ENCODE measurements around the gene HMCN2. TPM values are rescaled to one million over a fixed set of nuclear protein-coding genes. Genes with fewer than 3 reads are reported as not detected.

HMCN2 gene
- total and polyA plus RNA-seq, 5 donors from 2014 or later, result not detected

GRCh38 chr9:130299785-130300615 lies 34.4 kb downstream of the HMCN2 start:
- H3K4me1 ChIP-seq (ENCODE audit: control insufficient read depth, insufficient read depth, low read length, poor library complexity, severe bottlenecking), result no peaks in the 10 kb centered on the region
- DNase-seq, result no peak
- no peaks in the 10 kb centered on the region for H3K27me3 ChIP-seq (ENCODE audit: control insufficient read depth, insufficient read depth, low read length)
- H3K27ac Mint-ChIP-seq, result no peak overlapping the region
- ATAC-seq (ENCODE audit: low read depth in 2 of 2), result no peak
- H3K36me3 Mint-ChIP-seq, result no peaks in the 10 kb centered on the region
- H3K9me3 ChIP-seq (ENCODE audit: control insufficient read depth in 2 of 2, low read length in 2 of 2), result no peaks in the 10 kb centered on the region
- peaks cover 3% of the 10 kb centered on the region for H3K27me3 Mint-ChIP-seq
- H3K9me3 Mint-ChIP-seq, result peaks cover 0 to 5% (median 0%) of the 10 kb centered on the region in 7 donors
- no peaks in the 10 kb centered on the region for H3K36me3 ChIP-seq (ENCODE audit: control insufficient read depth, insufficient read depth, low read length)
- no peaks in the 10 kb centered on the region for H3K4me1 Mint-ChIP-seq
- H3K4me3 Mint-ChIP-seq, result no peak overlapping the region
- H3K27ac ChIP-seq (ENCODE audit: insufficient read depth, low read length, poor library complexity, severe bottlenecking), result no peak overlapping the region
- no peak overlapping the region for H3K4me3 ChIP-seq (ENCODE audit: low read depth, low read length)

DNA sequence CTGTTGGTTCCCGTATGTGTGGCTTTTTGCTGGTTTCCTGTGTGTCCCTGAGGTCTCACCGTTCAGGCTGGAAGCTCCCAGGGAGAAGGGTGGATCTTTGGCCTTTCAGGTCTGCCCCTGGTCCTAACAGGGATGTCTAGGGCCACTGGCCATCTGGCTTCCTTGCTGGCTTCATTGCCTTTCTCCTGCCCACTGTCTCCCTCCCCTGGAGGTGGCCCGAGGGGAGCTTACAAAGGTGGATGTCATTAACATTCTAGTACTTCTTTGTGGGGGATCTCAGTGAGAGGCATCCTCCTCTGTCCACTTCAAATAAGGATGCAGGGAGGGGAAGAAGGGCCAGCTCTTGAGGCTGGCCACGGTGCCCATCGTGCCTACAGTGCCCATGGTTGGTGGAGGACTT lies 35.2 kb downstream of the HMCN2 start:
- DNase-seq, result no peak
- H3K4me1 Mint-ChIP-seq, result no peaks in the 10 kb centered on the region

GRCh38 chr9:130301483-130302286 lies 36.1 kb downstream of the HMCN2 start:
- no peak for DNase-seq
- H3K27me3 ChIP-seq (ENCODE audit: control insufficient read depth, insufficient read depth, low read length), result no peaks in the 10 kb centered on the region
- Mint-ChIP-seq H3K36me3 (no peaks in the 10 kb centered on the region), H3K4me1 (no peaks in the 10 kb centered on the region), H3K4me3 (no peak overlapping the region), H3K27ac (no peak overlapping the region), H3K9me3 (peaks cover 0 to 5% (median 0%) of the 10 kb centered on the region in 7 donors), H3K27me3 (peaks cover 5% of the 10 kb centered on the region)
- ATAC-seq (ENCODE audit: low read depth in 2 of 2), result no peak
- no peak overlapping the region for H3K4me3 ChIP-seq (ENCODE audit: low read depth, low read length)
- H3K36me3 ChIP-seq (ENCODE audit: control insufficient read depth, insufficient read depth, low read length), result no peaks in the 10 kb centered on the region
- no peaks in the 10 kb centered on the region for H3K4me1 ChIP-seq (ENCODE audit: control insufficient read depth, insufficient read depth, low read length, poor library complexity, severe bottlenecking)
- H3K9me3 ChIP-seq (ENCODE audit: control insufficient read depth in 2 of 2, low read length in 2 of 2), result no peaks in the 10 kb centered on the region
- no peak overlapping the region for H3K27ac ChIP-seq (ENCODE audit: insufficient read depth, low read length, poor library complexity, severe bottlenecking)

More for the DNA sequence above, 35.2 kb downstream of the HMCN2 start:
- H3K9me3 Mint-ChIP-seq, result peaks cover 0 to 5% (median 0%) of the 10 kb centered on the region in 7 donors
- Histone ChIP-seq H3K4me1 (ENCODE audit: control insufficient read depth, insufficient read depth, low read length, poor library complexity, severe bottlenecking) (no peaks in the 10 kb centered on the region), H3K36me3 (ENCODE audit: control insufficient read depth, insufficient read depth, low read length) (no peaks in the 10 kb centered on the region), H3K27me3 (ENCODE audit: control insufficient read depth, insufficient read depth, low read length) (no peaks in the 10 kb centered on the region), H3K27ac (ENCODE audit: insufficient read depth, low read length, poor library complexity, severe bottlenecking) (no peak overlapping the region), H3K9me3 (ENCODE audit: control insufficient read depth in 2 of 2, low read length in 2 of 2) (no peaks in the 10 kb centered on the region), H3K4me3 (ENCODE audit: low read depth, low read length) (no peak overlapping the region)
- ATAC-seq (ENCODE audit: low read depth in 2 of 2), result no peak
- H3K36me3 Mint-ChIP-seq, result no peaks in the 10 kb centered on the region
- peak overlapping the region in 1 of 3 donors; percentile 38 for H3K27ac Mint-ChIP-seq
- H3K4me3 Mint-ChIP-seq, result no peak overlapping the region
- peaks cover 5% of the 10 kb centered on the region for H3K27me3 Mint-ChIP-seq

DNA sequence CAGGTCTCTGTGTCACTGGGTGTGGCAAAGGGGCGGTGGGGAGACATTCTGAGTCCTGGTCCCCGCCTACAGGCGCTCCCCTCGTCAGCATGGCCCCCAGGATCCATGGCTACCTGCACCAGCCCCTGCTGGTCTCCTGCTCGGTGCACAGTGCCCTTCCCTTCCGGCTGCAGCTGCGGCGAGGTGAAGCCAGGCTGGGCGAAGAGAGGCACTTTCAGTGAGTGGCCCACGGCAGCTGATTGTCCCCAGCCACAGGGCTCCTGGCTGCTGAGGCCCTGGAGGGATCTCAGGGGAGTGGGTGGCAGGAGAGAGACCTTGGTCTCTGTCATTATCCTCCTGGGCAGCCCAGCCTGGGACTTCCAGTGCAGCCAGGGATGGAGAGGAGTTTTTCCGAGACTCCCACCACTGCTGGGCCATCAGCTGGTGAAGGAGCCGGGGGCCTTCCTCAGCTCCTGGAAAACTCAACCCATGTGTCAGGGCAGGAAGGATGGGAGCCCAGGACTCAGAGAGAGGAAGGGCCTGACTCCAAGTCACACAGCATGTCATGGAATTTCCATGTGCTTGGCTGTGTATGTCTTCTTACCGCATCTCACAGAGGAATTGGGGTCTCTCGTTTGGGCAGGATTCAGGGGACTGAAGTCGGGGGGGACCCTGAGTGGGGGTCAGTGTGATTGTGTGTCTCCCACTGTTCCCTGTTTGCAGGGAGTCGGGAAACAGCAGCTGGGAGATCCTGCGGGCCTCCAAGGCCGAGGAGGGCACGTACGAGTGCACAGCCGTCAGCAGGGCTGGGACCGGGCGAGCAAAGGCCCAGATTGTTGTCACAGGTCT lies 37.4 kb downstream of the HMCN2 start:
- H3K27ac Mint-ChIP-seq, result no peak overlapping the region
- H3K9me3 Mint-ChIP-seq, result peaks cover 0 to 5% (median 0%) of the 10 kb centered on the region in 7 donors

DNA sequence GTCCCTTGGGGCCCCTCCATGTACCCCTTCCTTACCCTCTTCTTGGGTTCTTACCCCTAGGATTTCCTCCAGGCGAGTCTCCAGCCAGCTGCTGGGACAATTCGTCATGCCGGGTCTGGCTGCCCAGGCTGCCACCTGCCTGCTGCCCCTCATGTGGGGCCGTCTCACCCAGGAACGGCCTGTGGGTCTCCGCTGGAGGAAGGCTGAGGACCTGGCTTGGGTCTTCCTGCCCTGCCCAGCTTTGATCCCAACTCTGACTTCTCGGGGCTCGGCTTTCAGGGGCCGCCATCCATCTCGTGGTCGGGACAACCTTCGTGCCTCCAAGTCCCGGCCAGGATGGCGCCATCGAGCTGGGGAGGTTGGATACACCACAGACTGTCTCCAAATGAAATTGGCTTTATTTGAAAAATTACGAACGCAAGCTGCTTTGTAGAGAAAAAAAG lies 38.1 kb downstream of the HMCN2 start:
- DNase-seq (no peak), ATAC-seq (ENCODE audit: low read depth in 2 of 2) (no peak)
- no peaks in the 10 kb centered on the region for H3K36me3 ChIP-seq (ENCODE audit: control insufficient read depth, insufficient read depth, low read length)
- Mint-ChIP-seq H3K36me3 (no peaks in the 10 kb centered on the region), H3K27ac (peak overlapping the region in 1 of 3 donors; percentile 20), H3K4me3 (no peak overlapping the region), H3K4me1 (no peaks in the 10 kb centered on the region), H3K9me3 (peaks cover 0 to 5% (median 0%) of the 10 kb centered on the region in 7 donors), H3K27me3 (peaks cover 5% of the 10 kb centered on the region)
- H3K4me1 ChIP-seq (ENCODE audit: control insufficient read depth, insufficient read depth, low read length, poor library complexity, severe bottlenecking), result no peaks in the 10 kb centered on the region
- no peak overlapping the region for H3K4me3 ChIP-seq (ENCODE audit: low read depth, low read length)
- no peak overlapping the region for H3K27ac ChIP-seq (ENCODE audit: insufficient read depth, low read length, poor library complexity, severe bottlenecking)
- no peaks in the 10 kb centered on the region for H3K27me3 ChIP-seq (ENCODE audit: control insufficient read depth, insufficient read depth, low read length)
- H3K9me3 ChIP-seq (ENCODE audit: control insufficient read depth in 2 of 2, low read length in 2 of 2), result no peaks in the 10 kb centered on the region

More for the DNA sequence above, 37.4 kb downstream of the HMCN2 start:
- Histone ChIP-seq H3K4me3 (ENCODE audit: low read depth, low read length) (no peak overlapping the region), H3K27me3 (ENCODE audit: control insufficient read depth, insufficient read depth, low read length) (no peaks in the 10 kb centered on the region), H3K9me3 (ENCODE audit: control insufficient read depth in 2 of 2, low read length in 2 of 2) (no peaks in the 10 kb centered on the region), H3K27ac (ENCODE audit: insufficient read depth, low read length, poor library complexity, severe bottlenecking) (no peak overlapping the region), H3K4me1 (ENCODE audit: control insufficient read depth, insufficient read depth, low read length, poor library complexity, severe bottlenecking) (no peaks in the 10 kb centered on the region), H3K36me3 (ENCODE audit: control insufficient read depth, insufficient read depth, low read length) (no peaks in the 10 kb centered on the region)
- Mint-ChIP-seq H3K4me3 (no peak overlapping the region), H3K36me3 (no peaks in the 10 kb centered on the region), H3K27me3 (peaks cover 5% of the 10 kb centered on the region), H3K4me1 (no peaks in the 10 kb centered on the region)
- no peak for ATAC-seq (ENCODE audit: low read depth in 2 of 2)
- DNase-seq, result no peak

DNA sequence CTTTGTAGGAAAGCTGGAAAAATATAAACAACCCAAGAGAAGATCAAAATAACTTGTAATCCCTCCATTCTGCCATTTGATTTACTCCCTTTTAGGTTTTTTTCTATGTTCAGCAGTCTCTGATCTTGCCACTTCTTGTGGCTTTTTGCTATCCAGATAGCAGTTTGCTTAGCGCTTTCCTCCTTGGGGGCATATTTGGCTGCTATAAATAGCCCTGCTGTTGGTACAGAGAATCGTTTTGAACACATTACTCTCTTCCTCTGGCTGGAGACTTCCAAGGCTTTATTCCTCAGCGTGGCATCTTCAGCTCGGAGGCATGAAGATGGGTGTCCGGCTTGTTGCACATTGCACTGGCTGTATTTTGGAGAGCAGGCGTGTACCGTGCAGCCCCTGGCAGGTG lies 38.6 kb downstream of the HMCN2 start:
- Histone ChIP-seq H3K36me3 (ENCODE audit: control insufficient read depth, insufficient read depth, low read length) (no peaks in the 10 kb centered on the region), H3K9me3 (ENCODE audit: control insufficient read depth in 2 of 2, low read length in 2 of 2) (no peaks in the 10 kb centered on the region), H3K4me3 (ENCODE audit: low read depth, low read length) (no peak overlapping the region), H3K27ac (ENCODE audit: insufficient read depth, low read length, poor library complexity, severe bottlenecking) (no peak overlapping the region), H3K4me1 (ENCODE audit: control insufficient read depth, insufficient read depth, low read length, poor library complexity, severe bottlenecking) (no peaks in the 10 kb centered on the region), H3K27me3 (ENCODE audit: control insufficient read depth, insufficient read depth, low read length) (no peaks in the 10 kb centered on the region)
- peaks cover 0 to 5% (median 0%) of the 10 kb centered on the region in 7 donors for H3K9me3 Mint-ChIP-seq
- no peak for DNase-seq
- no peaks in the 10 kb centered on the region for H3K4me1 Mint-ChIP-seq
- H3K27me3 Mint-ChIP-seq, result peaks cover 5% of the 10 kb centered on the region
- H3K27ac Mint-ChIP-seq, result no peak overlapping the region
- no peaks in the 10 kb centered on the region for H3K36me3 Mint-ChIP-seq
- no peak for ATAC-seq (ENCODE audit: low read depth in 2 of 2)
- H3K4me3 Mint-ChIP-seq, result no peak overlapping the region

- Histone ChIP-seq H3K9me3 (ENCODE audit: control insufficient read depth in 2 of 2, low read length in 2 of 2) (no peaks in the 10 kb centered on the region), H3K4me3 (ENCODE audit: low read depth, low read length) (no peak overlapping the region), H3K4me1 (ENCODE audit: control insufficient read depth, insufficient read depth, low read length, poor library complexity, severe bottlenecking) (no peaks in the 10 kb centered on the region), H3K27ac (ENCODE audit: insufficient read depth, low read length, poor library complexity, severe bottlenecking) (no peak overlapping the region), H3K36me3 (ENCODE audit: control insufficient read depth, insufficient read depth, low read length) (no peaks in the 10 kb centered on the region), H3K27me3 (ENCODE audit: control insufficient read depth, insufficient read depth, low read length) (no peaks in the 10 kb centered on the region)
- no peak overlapping the region for H3K4me3 Mint-ChIP-seq
- H3K27ac Mint-ChIP-seq, result no peak overlapping the region
- no peak for ATAC-seq (ENCODE audit: low read depth in 2 of 2)
- H3K4me1 Mint-ChIP-seq, result no peaks in the 10 kb centered on the region
- no peak for DNase-seq
- H3K36me3 Mint-ChIP-seq, result no peaks in the 10 kb centered on the region
- H3K9me3 Mint-ChIP-seq, result peaks cover 0 to 5% (median 0%) of the 10 kb centered on the region in 7 donors
- H3K27me3 Mint-ChIP-seq, result peaks cover 5% of the 10 kb centered on the region
Observed at GRCh38 chr9:130304643-130305042, 39.1 kb downstream of the HMCN2 start.
